HEK293 (cell line): ENCODE results near the gene MYL12A.

Experiments
- CTCF ChIA-PET: fragments of 350-600 bp; formaldehyde crosslinking; extraction: SDS; loops from one replicate; lab custom pipeline; 2021; ENCODE audit warnings: antibody characterized with exemption; lab: Yijun Ruan, JAX
- POLR2A ChIA-PET: fragments of 300-600 bp; formaldehyde crosslinking; extraction: SDS; loops from one replicate; lab custom pipeline; 2020; ENCODE audit warnings: antibody characterized with exemption, inconsistent platforms; lab: Yijun Ruan, JAX
- H3K27ac ChIP-seq: fragments of 200-500 bp; sonication (Bioruptor generic); 2 replicates; pipeline ENCODE4 v1.5.1; 2014; ENCODE audit warnings: low read depth, low read length, control low read depth, inconsistent platforms; ENCODE audit errors: extremely low read depth
- H3K36me3 ChIP-seq, 2 experiments: fragments of 200-500 bp in 1 of 2; sonication (Bioruptor generic) in 1 of 2; 1 replicate in 1 of 2; 2 replicates in 1 of 2; pipeline ENCODE4 v1.5.1; 2014 to 2017; ENCODE audit warnings: inconsistent platforms in 2 of 2, low read length in 2 of 2; ENCODE audit not compliant: control insufficient read depth in 2 of 2, insufficient read depth in 1 of 2
- H3K4me1 ChIP-seq: fragments of 200-500 bp; sonication (Bioruptor generic); 2 replicates; pipeline ENCODE4 v1.5.1; 2014; ENCODE audit warnings: mild to moderate bottlenecking, low read length, inconsistent platforms; ENCODE audit not compliant: control insufficient read depth, insufficient read depth
- H3K4me3 ChIP-seq: 2 replicates; pipeline ENCODE4 v1.5.1; 2011; ENCODE audit warnings: low read depth, mild to moderate bottlenecking, control low read depth, low read length, moderate library complexity
- H3K9me3 ChIP-seq: fragments of 200-500 bp; sonication (Bioruptor generic); 2 replicates; pipeline ENCODE4 v1.5.1; 2014; ENCODE audit warnings: low read depth, low read length, inconsistent platforms; ENCODE audit not compliant: control insufficient read depth, insufficient read depth
- BCL11A ChIP-seq: fragments of 450-650 bp; formaldehyde crosslinking; IDR thresholded peaks from 2 replicates; pipeline ENCODE4 v1.5.1; 2016; ENCODE audit warnings: low read depth, missing biosample characterization, missing genetic modification characterization
- GLI2 ChIP-seq: fragments of 450-650 bp; formaldehyde crosslinking; IDR thresholded peaks from 2 replicates; pipeline ENCODE4; 2017; ENCODE audit warnings: missing biosample characterization, missing genetic modification characterization, low read depth, borderline replicate concordance
- GLIS2 ChIP-seq: fragments of 450-650 bp; formaldehyde crosslinking; IDR thresholded peaks from 2 replicates; pipeline ENCODE4 v1.5.1; 2016; ENCODE audit warnings: missing biosample characterization, missing genetic modification characterization
- HIC1 ChIP-seq: fragments of 450-650 bp; formaldehyde crosslinking; IDR thresholded peaks from 2 replicates; pipeline ENCODE4 v1.5.1; 2016; ENCODE audit warnings: missing biosample characterization, missing genetic modification characterization
- KLF1 ChIP-seq: fragments of 450-650 bp; formaldehyde crosslinking; IDR thresholded peaks from 2 replicates; pipeline ENCODE4 v1.5.1; 2016; ENCODE audit warnings: missing biosample characterization, missing genetic modification characterization
- KLF10 ChIP-seq: fragments of 450-650 bp; IDR thresholded peaks from 2 replicates; pipeline ENCODE4 v1.5.1; 2018; ENCODE audit warnings: missing biosample characterization, mild to moderate bottlenecking, missing genetic modification characterization
- KLF16 ChIP-seq: fragments of 450-650 bp; formaldehyde crosslinking; IDR thresholded peaks from 2 replicates; pipeline ENCODE4 v1.5.1; 2017; ENCODE audit warnings: missing biosample characterization, missing genetic modification characterization
- RBAK ChIP-seq: fragments of 450-650 bp; formaldehyde crosslinking; IDR thresholded peaks from 2 replicates; pipeline ENCODE4 v1.5.1; 2016; ENCODE audit warnings: missing biosample characterization, missing genetic modification characterization
- TRIM28 ChIP-seq: IDR thresholded peaks from 2 replicates; pipeline ENCODE4 v1.6.1; 2011; ENCODE audit warnings: low read length, control low read depth, borderline replicate concordance
- ZBTB26 ChIP-seq: fragments of 450-650 bp; formaldehyde crosslinking; optimal IDR thresholded peaks from 2 replicates; pipeline ENCODE3; 2016; ENCODE audit warnings: missing biosample characterization, mild to moderate bottlenecking, missing genetic modification characterization
- ZBTB7A ChIP-seq: fragments of 450-650 bp; formaldehyde crosslinking; IDR thresholded peaks from 2 replicates; pipeline ENCODE4 v1.5.1; 2016; ENCODE audit warnings: low read depth, missing biosample characterization, missing genetic modification characterization
- ZFHX2 ChIP-seq: fragments of 450-650 bp; formaldehyde crosslinking; conservative IDR thresholded peaks from 2 replicates; pipeline ENCODE4 v1.5.1; 2016; ENCODE audit warnings: missing biosample characterization, missing genetic modification characterization
- ZIC2 ChIP-seq: fragments of 450-650 bp; formaldehyde crosslinking; IDR thresholded peaks from 2 replicates; pipeline ENCODE4 v1.5.1; 2016; ENCODE audit warnings: missing biosample characterization, missing genetic modification characterization
- ZNF121 ChIP-seq: fragments of 450-650 bp; formaldehyde crosslinking; IDR thresholded peaks from 2 replicates; pipeline ENCODE4 v1.5.1; 2016; ENCODE audit warnings: missing biosample characterization, missing genetic modification characterization
- ZNF26 ChIP-seq: fragments of 450-650 bp; formaldehyde crosslinking; IDR thresholded peaks from 2 replicates; pipeline ENCODE4 v1.5.1; 2016; ENCODE audit warnings: missing biosample characterization, missing genetic modification characterization
- ZNF280D ChIP-seq: fragments of 450-650 bp; formaldehyde crosslinking; IDR thresholded peaks from 2 replicates; pipeline ENCODE4 v1.5.1; 2016; ENCODE audit warnings: missing biosample characterization, missing genetic modification characterization
- ZNF423 ChIP-seq: fragments of 450-650 bp; formaldehyde crosslinking; IDR thresholded peaks from 2 replicates; pipeline ENCODE4 v1.5.1; 2016; ENCODE audit warnings: missing biosample characterization, missing genetic modification characterization
- ZNF433 ChIP-seq: fragments of 450-650 bp; formaldehyde crosslinking; IDR thresholded peaks from 2 replicates; pipeline ENCODE4 v1.5.1; 2016; ENCODE audit warnings: missing biosample characterization, missing genetic modification characterization, low read depth
- ZNF510 ChIP-seq: fragments of 450-650 bp; formaldehyde crosslinking; IDR thresholded peaks from 2 replicates; pipeline ENCODE4 v1.5.1; 2018; ENCODE audit warnings: mild to moderate bottlenecking, missing genetic modification characterization, missing biosample characterization; ENCODE audit not compliant: insufficient replicate concordance
- ZNF521 ChIP-seq: fragments of 450-650 bp; formaldehyde crosslinking; IDR thresholded peaks from 2 replicates; pipeline ENCODE4 v1.5.1; 2017; ENCODE audit warnings: missing biosample characterization, mild to moderate bottlenecking, missing genetic modification characterization
- ZNF558 ChIP-seq: fragments of 450-650 bp; formaldehyde crosslinking; IDR thresholded peaks from 2 replicates; pipeline ENCODE4 v1.5.1; 2016; ENCODE audit warnings: missing biosample characterization, missing genetic modification characterization
- ZNF560 ChIP-seq: fragments of 450-650 bp; formaldehyde crosslinking; IDR thresholded peaks from 2 replicates; pipeline ENCODE4 v1.5.1; 2017; ENCODE audit warnings: missing biosample characterization, missing genetic modification characterization, borderline replicate concordance
- ZNF626 ChIP-seq: fragments of 450-650 bp; sonication (Bioruptor Pico); formaldehyde crosslinking; IDR thresholded peaks from 2 replicates; pipeline ENCODE4 v1.5.1; 2018; ENCODE audit warnings: missing biosample characterization, missing genetic modification characterization, inconsistent platforms
- ZNF645 ChIP-seq: fragments of 450-650 bp; formaldehyde crosslinking; IDR thresholded peaks from 2 replicates; pipeline ENCODE4; 2016; ENCODE audit warnings: missing biosample characterization, missing genetic modification characterization
- ZXDB ChIP-seq: fragments of 450-650 bp; formaldehyde crosslinking; IDR thresholded peaks from 2 replicates; pipeline ENCODE4 v1.5.1; 2016; ENCODE audit warnings: missing biosample characterization, missing genetic modification characterization

MYL12A gene

GRCh38 chr18:3247240-3248061 is at the start of gene MYL12A:
TSS of gene MYL12A (plus strand) at chr18:3247801. CDS start at chr18:3253248, 5,447 bp downstream.
- Histone ChIP-seq H3K4me3 (peak within 1 kb of the TSS; percentile 98), H3K27ac (peak within 1 kb of the TSS; percentile 95), H3K36me3 (peaks cover 0 to 3% of the 10 kb centered on the region in 2 experiments; a peak in 2 of 3 replicates), H3K9me3 (no peaks in the 10 kb centered on the region), H3K4me1 (peaks cover 11% of the 10 kb centered on the region)
- ChIA-PET POLR2A (interaction anchor here (0.6 to 2.4 kb wide), 10 partner anchors 9 to 688 kb away, joined by 3 to 18 read pairs (median 4); partner anchors contain the start of gene MYL12B), CTCF (interaction anchor here (0.5 to 4.8 kb wide), 13 partner anchors 8 to 719 kb away, joined by 3 to 84 read pairs (median 4); no protein-coding TSS in a partner anchor)
- TF ChIP-seq ZNF423 (tag by site-specific recombination), result no peak
- no peak for TF ChIP-seq RBAK (tag by site-specific recombination)
- peak; percentile 80; the same call in 1 of the 2 replicates for TF ChIP-seq BCL11A (tag by site-specific recombination)
- no peak; the same call in 1 of the 2 replicates for TF ChIP-seq ZIC2
- no peak for TF ChIP-seq ZNF510 (tag by site-specific recombination)
- TF ChIP-seq ZNF26, result no peak
- TF ChIP-seq ZBTB26 (tag by site-specific recombination), result peak; percentile 52
- peak; percentile 56; the same call in 1 of the 2 replicates for TF ChIP-seq ZFHX2 (tag by site-specific recombination)
- TF ChIP-seq ZNF521, result no peak
- peak; percentile 57 for TF ChIP-seq KLF16 (tag by site-specific recombination)
- peak; percentile 70 for TF ChIP-seq ZBTB7A (tag by site-specific recombination)
- TF ChIP-seq HIC1 (tag by site-specific recombination), result peak; percentile 65
- no peak for TF ChIP-seq ZNF560 (tag by site-specific recombination)
- TF ChIP-seq ZXDB (tag by site-specific recombination), result peak; percentile 96
- no peak for TF ChIP-seq ZNF433 (tag by site-specific recombination)
- TF ChIP-seq GLI2 (tag by site-specific recombination), result no peak
- TF ChIP-seq ZNF121 (tag by site-specific recombination), result no peak; the same call in 1 of the 2 replicates
- TF ChIP-seq KLF10 (tag by site-specific recombination), result peak; percentile 61
- TF ChIP-seq ZNF280D (tag by site-specific recombination), result peak; percentile 74; the same call in 1 of the 2 replicates
- no peak for TF ChIP-seq ZNF626 (tag by site-specific recombination)
- TF ChIP-seq TRIM28, result no peak
- no peak for TF ChIP-seq ZNF645 (tag by site-specific recombination)
- peak; percentile 83 for TF ChIP-seq KLF1 (tag by site-specific recombination)
- TF ChIP-seq GLIS2, result peak; percentile 61
- TF ChIP-seq ZNF558, result 0 out of 2 replicates have a peak, but pooled peaks have one; percentile 22
